Kidney (tissue), 14 donors: ENCODE results near the gene INPP5F. TPM values are rescaled to one million over a fixed set of nuclear protein-coding genes. Genes with fewer than 3 reads are reported as not detected.
A peak's percentile ranks its signal among the peaks of the same experiment; 100 is the strongest.

Experiments
- DNase-seq, 5 donors: peaks; one replicate each; pipeline ENCODE4 v3.0.0-alpha.2; 2013 to 2020
- FAIRE-seq: peaks from 2 replicates; lab custom pipeline; 2012; peaks lifted over from hg19 to GRCh38; lab: Jason Lieb, UNC
- H3K27ac ChIP-seq, 2 donors: one replicate each; pipeline ENCODE4 v1.7.0; 2013; ENCODE audit warnings: low read depth in 2 of 2, low read length in 2 of 2, inconsistent platforms in 1 of 2
- H3K27me3 ChIP-seq: one replicate; pipeline ENCODE4 v1.7.1; 2013; ENCODE audit warnings: low read length, inconsistent platforms; ENCODE audit not compliant: control insufficient read depth, insufficient read depth
- H3K36me3 ChIP-seq, 3 donors: one replicate each; pipeline versions ENCODE4 v1.7.0 to v1.7.1; 2013; ENCODE audit warnings: low read length in 3 of 3, control low read depth in 1 of 3, inconsistent platforms in 1 of 3; ENCODE audit not compliant: insufficient read depth in 3 of 3, control insufficient read depth in 2 of 3
- H3K4me1 ChIP-seq, 3 donors: one replicate each; pipeline versions ENCODE4 v1.7.0 to v1.7.1; 2013; ENCODE audit warnings: low read length in 3 of 3, inconsistent platforms in 1 of 3, low read depth in 1 of 3; ENCODE audit not compliant: control insufficient read depth in 2 of 3, insufficient read depth in 2 of 3
- H3K4me3 ChIP-seq, 3 donors: one replicate each; pipeline versions ENCODE4 v1.7.0 to v1.8.1; 2013; ENCODE audit warnings: low read length in 3 of 3, control low read depth in 1 of 3, inconsistent platforms in 1 of 3
- H3K9ac ChIP-seq, 3 donors: one replicate each; pipeline versions ENCODE4 v1.7.0 to v1.7.1; 2013; ENCODE audit warnings: low read length in 3 of 3, control low read depth in 1 of 3, inconsistent platforms in 1 of 3
- H3K9me3 ChIP-seq, 3 donors: one replicate each; pipeline versions ENCODE4 v1.7.0 to v1.7.1; 2013; ENCODE audit warnings: low read length in 3 of 3, control low read depth in 1 of 3, inconsistent platforms in 1 of 3; ENCODE audit not compliant: control insufficient read depth in 2 of 3, insufficient read depth in 1 of 3
- intact Hi-C: fragments of 100-400 bp; cut with DNase I; formaldehyde crosslinking; loops from one replicate; pipeline ENCODE4 v1.11.1; 2022
- polyA plus RNA-seq: library from polyadenylated mRNA; stranded (reverse); fragments of 350-450 nt; fragmentation: Illumina TruSeq; extraction: RNeasy Lipid Tissue Mini Kit (QIAGEN cat#74804); gene quantifications from one replicate; pipeline ENCODE4 v1.2.3, GENCODE V29; 2014; ENCODE audit warnings: low read depth, low replicate concordance; ENCODE audit not compliant: insufficient read depth
- total RNA-seq: library from RNA; stranded (reverse); fragmentation: NEBNext Ultra II Directional; extraction: Animal tissue kit (Norgen Biotek cat#: 25700); gene quantifications from one replicate; pipeline ENCODE4 v1.2.1, GENCODE V29; 2021
- TF ChIP-seq, protein P1 (sequence below): IDR thresholded peaks from 3 replicates; pipeline ENCODE4 v1.5.1; 2012; ENCODE audit warnings: mild to moderate bottlenecking, moderate library complexity, borderline replicate concordance; ENCODE audit not compliant: insufficient read depth; ENCODE audit errors: extremely low read depth
- donor health status: control.
- donor health status: control.
- donor health status: control.
- donor health status: control.
- donor health status: control.
- donor health status: DM: yes; HTN: yes; CAD: no.
- donor health status: Normal renal cell carcinoma (clear cell type).

INPP5F gene
- total and polyA plus RNA-seq, 2 donors from 2014 or later, result 16.4 to 17.5 TPM

DNA sequence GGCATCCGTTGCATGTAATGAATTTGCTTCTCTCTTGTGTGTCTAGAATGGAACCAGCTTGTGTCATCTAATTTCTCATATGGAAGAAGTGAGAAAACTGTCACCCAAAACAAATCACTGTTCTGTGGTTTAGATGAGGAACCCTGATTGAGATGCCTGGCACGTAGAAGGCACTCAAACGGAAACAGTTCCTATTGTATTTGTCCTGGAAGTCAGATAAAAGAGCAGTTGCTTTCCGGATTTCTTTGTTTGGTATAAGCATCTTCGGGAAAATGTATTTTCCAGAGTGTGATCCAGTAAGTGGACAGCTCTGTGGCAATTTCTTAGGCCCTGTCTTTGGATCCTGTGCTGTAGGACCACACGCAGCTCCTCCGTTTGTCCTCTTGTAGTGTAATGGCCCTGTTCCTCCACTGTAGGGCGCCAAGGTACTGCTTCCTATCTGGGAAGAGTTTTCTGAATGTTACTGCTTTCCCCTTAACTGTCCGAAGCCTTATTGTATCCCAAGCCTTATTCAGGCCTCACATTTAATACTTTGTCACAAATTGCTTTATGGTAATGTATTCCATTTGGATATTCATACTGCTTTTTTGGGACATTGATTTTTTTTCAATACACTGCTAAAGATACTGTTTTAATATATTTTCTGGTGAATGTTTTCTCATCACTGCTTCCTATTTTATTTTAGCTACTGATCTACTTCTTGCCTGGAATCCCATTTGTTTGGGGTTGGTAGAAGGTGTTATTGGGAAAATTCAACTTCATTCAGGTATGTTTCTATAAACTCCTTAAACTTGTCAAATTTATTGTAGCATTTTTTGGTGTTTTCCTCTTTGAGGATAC lies 24.8 kb downstream of the INPP5F start:
- TF ChIP-seq, protein P1, sequence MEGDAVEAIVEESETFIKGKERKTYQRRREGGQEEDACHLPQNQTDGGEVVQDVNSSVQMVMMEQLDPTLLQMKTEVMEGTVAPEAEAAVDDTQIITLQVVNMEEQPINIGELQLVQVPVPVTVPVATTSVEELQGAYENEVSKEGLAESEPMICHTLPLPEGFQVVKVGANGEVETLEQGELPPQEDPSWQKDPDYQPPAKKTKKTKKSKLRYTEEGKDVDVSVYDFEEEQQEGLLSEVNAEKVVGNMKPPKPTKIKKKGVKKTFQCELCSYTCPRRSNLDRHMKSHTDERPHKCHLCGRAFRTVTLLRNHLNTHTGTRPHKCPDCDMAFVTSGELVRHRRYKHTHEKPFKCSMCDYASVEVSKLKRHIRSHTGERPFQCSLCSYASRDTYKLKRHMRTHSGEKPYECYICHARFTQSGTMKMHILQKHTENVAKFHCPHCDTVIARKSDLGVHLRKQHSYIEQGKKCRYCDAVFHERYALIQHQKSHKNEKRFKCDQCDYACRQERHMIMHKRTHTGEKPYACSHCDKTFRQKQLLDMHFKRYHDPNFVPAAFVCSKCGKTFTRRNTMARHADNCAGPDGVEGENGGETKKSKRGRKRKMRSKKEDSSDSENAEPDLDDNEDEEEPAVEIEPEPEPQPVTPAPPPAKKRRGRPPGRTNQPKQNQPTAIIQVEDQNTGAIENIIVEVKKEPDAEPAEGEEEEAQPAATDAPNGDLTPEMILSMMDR, result peak; percentile 91
- DNase-seq (peak in 4 of 5 donors; percentile 64 to 91 (median 81)), FAIRE-seq (peak; percentile 17)
- H3K36me3 ChIP-seq, result no peaks in the 10 kb centered on the region
- H3K4me3 ChIP-seq, result no peak overlapping the region
- no peaks in the 10 kb centered on the region for H3K9me3 ChIP-seq
- intact Hi-C loops, result no loop called here
- H3K4me1 ChIP-seq, result peaks cover 3 to 9% (median 5%) of the 10 kb centered on the region in 3 donors
- H3K27ac ChIP-seq, result no peak overlapping the region
- H3K9ac ChIP-seq, result no peak overlapping the region
- H3K27me3 ChIP-seq, result no peaks in the 10 kb centered on the region

DNA sequence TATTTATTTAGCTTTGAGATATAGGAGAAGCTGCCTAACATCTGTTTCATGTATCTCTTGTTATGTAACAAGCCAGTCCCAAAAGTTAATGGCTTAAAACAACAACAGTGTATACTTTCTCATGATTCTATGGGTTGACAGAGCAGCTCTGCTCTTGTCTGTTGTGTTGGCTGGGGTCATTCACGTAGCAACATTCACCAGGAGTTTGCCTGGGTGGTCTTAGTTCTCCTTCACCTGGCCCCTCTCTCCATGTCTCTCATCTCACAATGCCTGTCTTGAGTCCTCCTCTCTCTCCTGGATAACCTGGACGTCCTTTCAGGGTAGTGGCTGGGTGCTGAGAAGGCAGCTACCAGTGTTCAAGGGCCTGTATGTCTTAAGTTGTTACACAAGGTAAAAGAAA lies 27.5 kb downstream of the INPP5F start:
- Histone ChIP-seq H3K27me3 (no peaks in the 10 kb centered on the region), H3K4me3 (no peak overlapping the region), H3K9ac (no peak overlapping the region), H3K27ac (no peak overlapping the region), H3K4me1 (peaks cover 3 to 9% (median 5%) of the 10 kb centered on the region in 3 donors), H3K9me3 (no peaks in the 10 kb centered on the region), H3K36me3 (no peaks in the 10 kb centered on the region)
- peak in 3 of 5 donors; percentile 45 to 60 (median 54) for DNase-seq
- FAIRE-seq, result no peak
- intact Hi-C loops, result no loop called here
- TF ChIP-seq, protein P1, result no peak

DNA sequence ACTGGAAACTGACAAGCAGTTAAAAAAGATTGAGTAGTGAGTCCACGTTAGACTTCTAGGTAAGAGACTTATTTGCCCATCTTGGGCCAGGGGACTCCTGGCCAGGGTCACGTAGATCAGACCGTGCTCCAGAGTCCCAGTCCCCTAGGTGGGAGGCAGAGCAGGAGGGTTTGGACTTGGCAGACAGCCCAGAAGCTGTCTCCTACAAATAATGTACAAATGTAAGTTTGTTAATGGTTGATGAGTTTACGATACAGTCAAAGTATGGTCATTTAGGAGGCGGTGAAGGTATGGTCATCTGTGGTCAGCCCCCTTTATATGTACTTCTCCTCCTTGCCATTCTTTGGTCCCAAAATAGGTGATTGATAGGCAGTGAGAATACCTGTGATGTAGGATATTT lies 28.2 kb downstream of the INPP5F start:
- TF ChIP-seq, protein P1, result no peak
- Histone ChIP-seq H3K27me3 (no peaks in the 10 kb centered on the region), H3K9ac (no peak overlapping the region), H3K36me3 (no peaks in the 10 kb centered on the region), H3K9me3 (no peaks in the 10 kb centered on the region), H3K4me3 (no peak overlapping the region), H3K27ac (no peak overlapping the region), H3K4me1 (peaks cover 3 to 9% (median 5%) of the 10 kb centered on the region in 3 donors)
- FAIRE-seq (no peak), DNase-seq (peak in 4 of 5 donors; percentile 62 to 83 (median 78))
- intact Hi-C loops, result no loop called here
